Peyer's patch (tissue), 4 donors: ENCODE results near the gene OPCML. TPM values are rescaled to one million over a fixed set of nuclear protein-coding genes. Genes with fewer than 3 reads are reported as not detected.

Experiments
- DNase-seq, 3 donors: peaks; one replicate each; pipeline ENCODE4 v3.0.0-alpha.2; 2017 to 2019
- H3K27ac ChIP-seq, 4 donors: fragments of 200-600 bp; sonication (generic); one replicate each; pipeline ENCODE4 v1.5.1; 2016 to 2019
- H3K27me3 ChIP-seq, 2 donors: fragments of 200-600 bp; sonication (generic); one replicate each; pipeline ENCODE4 v1.5.1; 2019
- H3K36me3 ChIP-seq, 3 donors: fragments of 200-600 bp; sonication (generic); one replicate each; pipeline ENCODE4 v1.5.1; 2016 to 2019
- H3K4me1 ChIP-seq, 4 donors: fragments of 200-600 bp; sonication (generic); one replicate each; pipeline ENCODE4 v1.5.1; 2016 to 2019
- H3K4me3 ChIP-seq, 4 donors: fragments of 200-600 bp; sonication (generic); 1 replicate in 3 of 4; 2 replicates in 1 of 4; pipeline ENCODE4 v1.5.1; 2016 to 2019; ENCODE audit warnings: mild to moderate bottlenecking in 1 of 4
- H3K9me3 ChIP-seq, 4 donors: fragments of 200-600 bp; sonication (generic); one replicate each; pipeline ENCODE4 v1.5.1; 2016 to 2019; ENCODE audit warnings: mild to moderate bottlenecking in 1 of 4
- POLR2A ChIP-seq, 2 donors: fragments of 450-650 bp; IDR thresholded peaks; one replicate each; pipeline ENCODE4 v1.5.1; 2017; ENCODE audit warnings: antibody characterized with exemption in 2 of 2, mild to moderate bottlenecking in 2 of 2, moderate library complexity in 2 of 2
- total RNA-seq, 4 donors: library from RNA; depleted of rRNA; stranded (reverse); fragments of >200 nt; gene quantifications; one replicate each; pipeline ENCODE4 v1.1.0, GENCODE V29; 2016
- TF ChIP-seq, protein P1 (sequence below), 6 experiments: fragments of 450-650 bp in 4 of 6; fragments of 200-600 bp in 2 of 6; sonication (generic) in 1 of 6; IDR thresholded peaks; one replicate each; pipeline ENCODE4 v1.5.1; 2017 to 2019; ENCODE audit warnings: antibody characterized with exemption in 6 of 6, mild to moderate bottlenecking in 3 of 6, moderate library complexity in 1 of 6

Gene OPCML
- total RNA-seq, 4 donors from 2014 or later = not detected

DNA sequence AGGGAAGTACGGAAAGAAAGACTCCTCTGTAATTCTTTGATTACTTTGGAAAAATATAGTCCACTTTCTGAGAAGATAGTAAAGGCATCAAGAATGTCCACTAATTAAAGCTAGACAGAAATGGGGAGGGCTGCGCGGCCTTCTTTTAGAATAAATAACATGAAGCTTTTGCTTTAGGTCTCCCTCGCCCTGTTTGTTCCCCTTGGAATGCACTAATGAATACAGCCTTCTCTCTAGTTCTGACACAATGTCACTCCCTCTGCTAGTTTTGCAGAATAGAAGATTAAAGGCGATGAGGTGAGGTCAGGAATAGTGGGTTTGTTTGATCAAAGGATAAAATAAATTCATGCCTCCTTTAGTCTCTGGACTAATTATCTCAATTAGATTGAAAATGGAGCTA, 543.9 kb downstream of the OPCML start:
- Histone ChIP-seq H3K27ac (no peak overlapping the region), H3K4me1 (no peaks in the 10 kb centered on the region), H3K27me3 (peaks cover 0 to 2% of the 10 kb centered on the region in 2 donors), H3K4me3 (no peak overlapping the region), H3K36me3 (no peaks in the 10 kb centered on the region), H3K9me3 (no peaks in the 10 kb centered on the region)
- no peak for DNase-seq
- no peak for TF ChIP-seq POLR2A (IDR thresholded peaks at IDR 0.05)
- TF ChIP-seq, protein P1, sequence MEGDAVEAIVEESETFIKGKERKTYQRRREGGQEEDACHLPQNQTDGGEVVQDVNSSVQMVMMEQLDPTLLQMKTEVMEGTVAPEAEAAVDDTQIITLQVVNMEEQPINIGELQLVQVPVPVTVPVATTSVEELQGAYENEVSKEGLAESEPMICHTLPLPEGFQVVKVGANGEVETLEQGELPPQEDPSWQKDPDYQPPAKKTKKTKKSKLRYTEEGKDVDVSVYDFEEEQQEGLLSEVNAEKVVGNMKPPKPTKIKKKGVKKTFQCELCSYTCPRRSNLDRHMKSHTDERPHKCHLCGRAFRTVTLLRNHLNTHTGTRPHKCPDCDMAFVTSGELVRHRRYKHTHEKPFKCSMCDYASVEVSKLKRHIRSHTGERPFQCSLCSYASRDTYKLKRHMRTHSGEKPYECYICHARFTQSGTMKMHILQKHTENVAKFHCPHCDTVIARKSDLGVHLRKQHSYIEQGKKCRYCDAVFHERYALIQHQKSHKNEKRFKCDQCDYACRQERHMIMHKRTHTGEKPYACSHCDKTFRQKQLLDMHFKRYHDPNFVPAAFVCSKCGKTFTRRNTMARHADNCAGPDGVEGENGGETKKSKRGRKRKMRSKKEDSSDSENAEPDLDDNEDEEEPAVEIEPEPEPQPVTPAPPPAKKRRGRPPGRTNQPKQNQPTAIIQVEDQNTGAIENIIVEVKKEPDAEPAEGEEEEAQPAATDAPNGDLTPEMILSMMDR (IDR thresholded peaks at IDR 0.05) = no peak

DNA sequence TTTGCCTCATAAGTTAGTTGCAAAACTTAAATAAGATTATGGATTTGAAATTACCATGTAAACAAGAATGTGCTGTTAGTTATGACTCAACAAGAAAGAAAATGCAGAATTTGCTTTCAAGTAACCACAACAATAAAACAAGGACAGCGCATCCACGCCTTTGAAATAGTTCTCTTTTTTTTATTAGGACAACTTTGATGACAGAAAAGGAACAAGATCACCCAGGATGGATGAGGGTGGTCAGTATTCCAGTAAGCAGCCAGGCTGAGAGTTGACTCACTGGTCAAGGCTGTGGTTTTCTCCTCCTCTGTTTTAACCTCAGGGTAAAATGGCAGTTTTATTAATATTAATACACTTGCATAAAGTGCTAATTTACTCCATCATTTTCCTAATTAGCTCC, 544.4 kb downstream of the OPCML start:
- Histone ChIP-seq H3K9me3 (no peaks in the 10 kb centered on the region), H3K36me3 (no peaks in the 10 kb centered on the region), H3K27me3 (no peaks in the 10 kb centered on the region), H3K4me1 (no peaks in the 10 kb centered on the region), H3K4me3 (no peak overlapping the region), H3K27ac (no peak overlapping the region)
- DNase-seq = no peak
- no peak for TF ChIP-seq POLR2A (IDR thresholded peaks at IDR 0.05)
- TF ChIP-seq, protein P1 (IDR thresholded peaks at IDR 0.05) = no peak

DNA sequence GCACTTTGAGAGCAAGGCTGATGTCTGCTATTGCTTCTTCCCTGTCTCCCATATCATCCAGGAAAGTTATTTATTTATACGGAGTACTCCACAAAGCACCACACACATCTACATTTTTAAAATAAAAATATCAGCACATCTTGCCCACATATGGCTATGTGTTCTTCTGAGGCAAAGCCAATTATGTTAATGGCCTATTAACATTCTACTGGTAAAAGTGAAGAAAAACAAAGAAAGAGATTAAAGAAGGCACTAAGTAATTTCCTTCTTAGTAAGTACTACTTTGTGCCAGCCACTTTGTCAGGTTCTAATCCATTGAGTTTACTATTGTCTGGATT, 548.7 kb downstream of the OPCML start:
- no peaks in the 10 kb centered on the region for H3K4me1 ChIP-seq
- H3K27me3 ChIP-seq = no peaks in the 10 kb centered on the region
- no peak for TF ChIP-seq POLR2A (IDR thresholded peaks at IDR 0.05)
- TF ChIP-seq, protein P1 (IDR thresholded peaks at IDR 0.05) = no peak
- no peak overlapping the region for H3K4me3 ChIP-seq
- no peak overlapping the region for H3K27ac ChIP-seq
- DNase-seq = no peak
- H3K36me3 ChIP-seq = no peaks in the 10 kb centered on the region
- H3K9me3 ChIP-seq = no peaks in the 10 kb centered on the region

DNA sequence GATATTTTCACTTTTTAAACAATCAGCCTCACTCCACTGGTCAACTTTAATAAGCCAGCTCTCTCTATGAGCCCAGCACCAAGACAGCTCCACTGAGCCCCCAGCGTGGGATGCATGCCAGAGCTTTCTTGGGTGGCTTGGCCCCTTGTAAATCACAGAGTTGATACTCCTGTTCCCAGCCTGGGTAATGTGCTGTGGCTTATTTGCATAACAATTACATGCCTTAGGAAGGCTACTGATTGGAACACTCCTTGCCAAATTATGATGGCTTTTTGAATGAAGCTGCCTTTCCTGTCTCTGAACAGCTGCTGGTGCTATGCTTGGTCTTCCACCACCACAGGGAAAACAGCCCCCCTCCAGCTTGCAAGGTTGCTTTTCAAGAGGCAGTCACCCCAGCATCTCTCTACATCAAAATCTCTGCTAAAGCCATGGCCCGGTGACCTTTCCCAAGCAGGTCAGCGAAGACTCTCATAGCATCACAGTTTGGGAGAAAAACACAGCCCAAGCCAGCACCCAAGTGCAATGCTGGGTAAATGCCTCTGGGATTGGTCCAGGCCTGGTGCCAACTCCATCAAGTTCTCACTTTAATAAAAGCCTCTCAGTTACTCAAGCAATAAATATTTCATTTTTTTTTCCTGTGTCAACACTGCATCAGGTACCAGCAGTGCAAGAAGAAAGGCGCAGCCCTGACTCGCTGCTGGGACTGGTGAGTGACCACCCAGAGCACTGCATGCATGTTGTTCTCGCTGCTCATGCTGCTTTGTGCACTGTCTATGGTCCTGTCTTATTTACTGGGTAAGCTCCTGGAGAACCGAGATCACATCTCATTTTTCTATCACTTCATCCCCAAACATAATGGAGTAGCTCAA, 549.3 kb downstream of the OPCML start:
- H3K9me3 ChIP-seq = no peaks in the 10 kb centered on the region
- H3K27me3 ChIP-seq = no peaks in the 10 kb centered on the region
- no peak for DNase-seq
- H3K4me1 ChIP-seq = no peaks in the 10 kb centered on the region
- H3K27ac ChIP-seq = no peak overlapping the region
- TF ChIP-seq, protein P1 (IDR thresholded peaks at IDR 0.05) = no peak
- no peak for TF ChIP-seq POLR2A (IDR thresholded peaks at IDR 0.05)
- H3K36me3 ChIP-seq = no peaks in the 10 kb centered on the region
- H3K4me3 ChIP-seq = no peak overlapping the region

DNA sequence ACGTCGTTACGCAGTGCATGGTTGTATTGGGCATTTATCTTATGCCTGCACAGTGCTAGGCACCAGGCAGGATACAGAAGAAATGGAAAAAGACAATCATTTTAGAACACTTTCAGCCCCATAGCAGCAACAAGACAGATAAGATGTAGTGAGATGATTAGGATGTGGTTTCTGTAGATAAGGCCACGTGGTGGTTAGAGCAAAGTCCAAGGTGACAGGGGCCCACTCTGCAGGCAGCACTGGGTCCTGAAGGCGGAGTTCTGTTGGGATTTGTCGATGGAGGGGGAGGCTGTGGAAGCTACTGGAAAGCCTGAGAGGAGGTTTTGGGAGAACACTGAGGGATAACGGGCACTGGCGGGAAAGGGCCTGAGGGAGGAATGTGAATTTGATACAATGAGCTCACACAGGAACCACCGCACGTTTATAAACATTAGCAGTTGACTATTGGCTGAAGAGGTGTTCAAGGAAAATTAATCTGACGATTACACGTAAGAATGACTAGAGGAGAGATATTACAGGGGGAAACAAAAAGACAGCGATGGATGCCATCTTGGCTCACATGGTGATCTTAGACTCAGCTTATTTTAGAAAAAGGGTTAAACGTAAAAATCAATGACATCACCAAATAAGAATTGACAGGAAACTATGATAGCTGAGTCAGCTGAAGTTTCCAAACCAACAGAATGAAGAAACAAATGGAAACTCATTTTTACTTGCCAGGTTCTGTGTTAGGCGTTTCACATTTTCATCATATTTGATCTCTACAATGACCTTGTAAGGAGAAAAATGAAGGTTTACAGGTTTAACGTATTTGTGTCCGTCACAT, 551.0 kb downstream of the OPCML start:
- Histone ChIP-seq H3K27ac (no peak overlapping the region), H3K4me1 (no peaks in the 10 kb centered on the region), H3K4me3 (no peak overlapping the region), H3K9me3 (no peaks in the 10 kb centered on the region), H3K27me3 (no peaks in the 10 kb centered on the region), H3K36me3 (no peaks in the 10 kb centered on the region)
- no peak for DNase-seq
- TF ChIP-seq, protein P1 (IDR thresholded peaks at IDR 0.05) = no peak
- no peak for TF ChIP-seq POLR2A (IDR thresholded peaks at IDR 0.05)
